Measurements from ENCODE around the gene C16orf96.

The C16orf96 gene

GRCh38 chr16:4610011-4611005 is 54.2 kb downstream of the C16orf96 start (continued):
- TF ChIP-seq, protein P1, sequence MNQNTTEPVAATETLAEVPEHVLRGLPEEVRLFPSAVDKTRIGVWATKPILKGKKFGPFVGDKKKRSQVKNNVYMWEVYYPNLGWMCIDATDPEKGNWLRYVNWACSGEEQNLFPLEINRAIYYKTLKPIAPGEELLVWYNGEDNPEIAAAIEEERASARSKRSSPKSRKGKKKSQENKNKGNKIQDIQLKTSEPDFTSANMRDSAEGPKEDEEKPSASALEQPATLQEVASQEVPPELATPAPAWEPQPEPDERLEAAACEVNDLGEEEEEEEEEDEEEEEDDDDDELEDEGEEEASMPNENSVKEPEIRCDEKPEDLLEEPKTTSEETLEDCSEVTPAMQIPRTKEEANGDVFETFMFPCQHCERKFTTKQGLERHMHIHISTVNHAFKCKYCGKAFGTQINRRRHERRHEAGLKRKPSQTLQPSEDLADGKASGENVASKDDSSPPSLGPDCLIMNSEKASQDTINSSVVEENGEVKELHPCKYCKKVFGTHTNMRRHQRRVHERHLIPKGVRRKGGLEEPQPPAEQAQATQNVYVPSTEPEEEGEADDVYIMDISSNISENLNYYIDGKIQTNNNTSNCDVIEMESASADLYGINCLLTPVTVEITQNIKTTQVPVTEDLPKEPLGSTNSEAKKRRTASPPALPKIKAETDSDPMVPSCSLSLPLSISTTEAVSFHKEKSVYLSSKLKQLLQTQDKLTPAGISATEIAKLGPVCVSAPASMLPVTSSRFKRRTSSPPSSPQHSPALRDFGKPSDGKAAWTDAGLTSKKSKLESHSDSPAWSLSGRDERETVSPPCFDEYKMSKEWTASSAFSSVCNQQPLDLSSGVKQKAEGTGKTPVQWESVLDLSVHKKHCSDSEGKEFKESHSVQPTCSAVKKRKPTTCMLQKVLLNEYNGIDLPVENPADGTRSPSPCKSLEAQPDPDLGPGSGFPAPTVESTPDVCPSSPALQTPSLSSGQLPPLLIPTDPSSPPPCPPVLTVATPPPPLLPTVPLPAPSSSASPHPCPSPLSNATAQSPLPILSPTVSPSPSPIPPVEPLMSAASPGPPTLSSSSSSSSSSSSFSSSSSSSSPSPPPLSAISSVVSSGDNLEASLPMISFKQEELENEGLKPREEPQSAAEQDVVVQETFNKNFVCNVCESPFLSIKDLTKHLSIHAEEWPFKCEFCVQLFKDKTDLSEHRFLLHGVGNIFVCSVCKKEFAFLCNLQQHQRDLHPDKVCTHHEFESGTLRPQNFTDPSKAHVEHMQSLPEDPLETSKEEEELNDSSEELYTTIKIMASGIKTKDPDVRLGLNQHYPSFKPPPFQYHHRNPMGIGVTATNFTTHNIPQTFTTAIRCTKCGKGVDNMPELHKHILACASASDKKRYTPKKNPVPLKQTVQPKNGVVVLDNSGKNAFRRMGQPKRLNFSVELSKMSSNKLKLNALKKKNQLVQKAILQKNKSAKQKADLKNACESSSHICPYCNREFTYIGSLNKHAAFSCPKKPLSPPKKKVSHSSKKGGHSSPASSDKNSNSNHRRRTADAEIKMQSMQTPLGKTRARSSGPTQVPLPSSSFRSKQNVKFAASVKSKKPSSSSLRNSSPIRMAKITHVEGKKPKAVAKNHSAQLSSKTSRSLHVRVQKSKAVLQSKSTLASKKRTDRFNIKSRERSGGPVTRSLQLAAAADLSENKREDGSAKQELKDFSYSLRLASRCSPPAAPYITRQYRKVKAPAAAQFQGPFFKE (tag by site-specific recombination; IDR thresholded peaks at IDR 0.05; ENCODE audit: borderline replicate concordance): no peak

- CTCF ChIA-PET: interaction anchor here (0.6 to 2.6 kb wide), 4 partner anchors 10 to 78 kb away, joined by 5 to 8 read pairs (median 5); partner anchors contain the start of genes C16orf96 and MGRN1
- peaks cover 0 to 24% of the 10 kb centered on the region in 2 experiments; a peak in 1 of 3 replicates for H3K36me3 ChIP-seq (ENCODE audit: control insufficient read depth in 2 of 2, insufficient read depth in 1 of 2, low read length in 2 of 2)
- H3K27ac ChIP-seq (ENCODE audit: extremely low read depth, low read depth, low read length): no peak overlapping the region
- TF ChIP-seq ZNF341 (tag by site-specific recombination; IDR thresholded peaks at IDR 0.05; ENCODE audit: low read depth) (peak; percentile 78), ZIC2 (tag by site-specific recombination; IDR thresholded peaks at IDR 0.05) (peak; percentile 86), ZNF473 (tag by site-specific recombination; IDR thresholded peaks at IDR 0.05) (no peak)
- POLR2A ChIA-PET: interaction anchor here (0.7 to 1.0 kb wide), 3 partner anchors 13 to 295 kb away, joined by 3 to 7 read pairs (median 3); partner anchors contain the start of genes GLIS2 and MGRN1
- no peak overlapping the region for H3K4me3 ChIP-seq (ENCODE audit: low read depth, low read length)
- no peaks in the 10 kb centered on the region for H3K9me3 ChIP-seq (ENCODE audit: control insufficient read depth, insufficient read depth, low read depth, low read length)
- H3K4me1 ChIP-seq (ENCODE audit: control insufficient read depth, insufficient read depth, low read length): no peaks in the 10 kb centered on the region; the same call in 1 of the 2 replicates
Observed at GRCh38 chr16:4611337-4612021, 55.3 kb downstream of the C16orf96 start.

- POLR2A ChIA-PET: interaction anchor here (0.7 kb wide), 1 partner anchor 296 kb away, joined by 7 read pairs; the partner anchor contains the start of gene GLIS2
- CTCF ChIA-PET: interaction anchor here (0.6 to 2.6 kb wide), 7 partner anchors 9 to 94 kb away, joined by 3 to 8 read pairs (median 5); partner anchors contain the start of genes C16orf96 and MGRN1
- TF ChIP-seq CTCF (tag by site-specific recombination; IDR thresholded peaks at IDR 0.05): 0 out of 2 replicates have a peak, but pooled peaks have one; percentile 22
- no peak for TF ChIP-seq ZSCAN16 (tag by site-specific recombination; IDR thresholded peaks at IDR 0.05)
- no peak for TF ChIP-seq ZNF280C (tag by site-specific recombination; IDR thresholded peaks at IDR 0.05)
- no peak for TF ChIP-seq ZNF707 (tag by site-specific recombination; IDR thresholded peaks at IDR 0.05)
- no peak for TF ChIP-seq ZBTB21 (tag by site-specific recombination; IDR thresholded peaks at IDR 0.05)
- TF ChIP-seq ZBTB8A (tag by site-specific recombination; IDR thresholded peaks at IDR 0.05): peak; percentile 47; the same call in 1 of the 2 replicates
- no peak for TF ChIP-seq ZNF777 (tag by site-specific recombination; IDR thresholded peaks at IDR 0.05; ENCODE audit: borderline replicate concordance)
- TF ChIP-seq, protein P2, sequence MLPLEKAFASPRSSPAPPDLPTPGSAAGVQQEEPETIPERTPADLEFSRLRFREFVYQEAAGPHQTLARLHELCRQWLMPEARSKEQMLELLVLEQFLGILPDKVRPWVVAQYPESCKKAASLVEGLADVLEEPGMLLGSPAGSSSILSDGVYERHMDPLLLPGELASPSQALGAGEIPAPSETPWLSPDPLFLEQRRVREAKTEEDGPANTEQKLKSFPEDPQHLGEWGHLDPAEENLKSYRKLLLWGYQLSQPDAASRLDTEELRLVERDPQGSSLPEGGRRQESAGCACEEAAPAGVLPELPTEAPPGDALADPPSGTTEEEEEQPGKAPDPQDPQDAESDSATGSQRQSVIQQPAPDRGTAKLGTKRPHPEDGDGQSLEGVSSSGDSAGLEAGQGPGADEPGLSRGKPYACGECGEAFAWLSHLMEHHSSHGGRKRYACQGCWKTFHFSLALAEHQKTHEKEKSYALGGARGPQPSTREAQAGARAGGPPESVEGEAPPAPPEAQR (tag by site-specific recombination; IDR thresholded peaks at IDR 0.05): no peak
- no peak for TF ChIP-seq ZNF416 (tag by site-specific recombination; IDR thresholded peaks at IDR 0.05)
- TF ChIP-seq ZNF133 (tag by site-specific recombination; IDR thresholded peaks at IDR 0.05): no peak
- TF ChIP-seq ZNF510 (tag by site-specific recombination; IDR thresholded peaks at IDR 0.05; ENCODE audit: insufficient replicate concordance): no peak
- no peak for TF ChIP-seq ZNF843 (tag by site-specific recombination; IDR thresholded peaks at IDR 0.05)
- TF ChIP-seq ZNF549 (tag by site-specific recombination; IDR thresholded peaks at IDR 0.05): no peak
- no peak for TF ChIP-seq HOXA7 (CRISPR knock-in tag; IDR thresholded peaks at IDR 0.05; ENCODE audit: borderline replicate concordance)
- Histone ChIP-seq H3K4me3 (ENCODE audit: low read depth, low read length) (no peak overlapping the region), H3K4me1 (ENCODE audit: control insufficient read depth, insufficient read depth, low read length) (no peaks in the 10 kb centered on the region; the same call in 1 of the 2 replicates), H3K9me3 (ENCODE audit: control insufficient read depth, insufficient read depth, low read depth, low read length) (no peaks in the 10 kb centered on the region), H3K27ac (ENCODE audit: extremely low read depth, low read depth, low read length) (no peak overlapping the region), H3K36me3 (ENCODE audit: control insufficient read depth in 2 of 2, insufficient read depth in 1 of 2, low read length in 2 of 2) (peaks cover 0 to 21% of the 10 kb centered on the region in 2 experiments; a peak in 1 of 3 replicates)
Observed at GRCh38 chr16:4612474-4612931, 56.4 kb downstream of the C16orf96 start.

Data from HEK293 (cell line).